BLaER1 (cell line): ENCODE results near the gene FAM50B.
"Not testable (repeated sequence)": the region's sequence is repeated elsewhere in the genome, so short reads cannot be mapped to it uniquely, and the experiment has no call there.

Experiments used
- H3K27ac ChIP-seq: shearing (Covaris generic); formaldehyde crosslinking; 2 replicates; pipeline ENCODE4 v1.8.1; 2022
- H3K27me3 ChIP-seq: shearing (Covaris generic); formaldehyde crosslinking; 2 replicates; pipeline ENCODE4 v1.8.1; 2022
- H3K36me3 ChIP-seq: shearing (Covaris generic); formaldehyde crosslinking; 2 replicates; pipeline ENCODE4 v1.8.1; 2022
- H3K4me1 ChIP-seq: shearing (Covaris generic); formaldehyde crosslinking; 2 replicates; pipeline ENCODE4 v1.8.1; 2022
- H3K4me2 ChIP-seq: shearing (Covaris generic); formaldehyde crosslinking; 2 replicates; pipeline ENCODE4 v1.8.1; 2022
- H3K4me3 ChIP-seq: shearing (Covaris generic); formaldehyde crosslinking; 2 replicates; pipeline ENCODE4 v1.8.1; 2022
- H3K9ac ChIP-seq: shearing (Covaris generic); formaldehyde crosslinking; 2 replicates; pipeline ENCODE4 v1.8.1; 2022
- H3K9me3 ChIP-seq: shearing (Covaris generic); formaldehyde crosslinking; 2 replicates; pipeline ENCODE4 v1.8.1; 2022
- H4K20me1 ChIP-seq: shearing (Covaris generic); formaldehyde crosslinking; 2 replicates; pipeline ENCODE4 v1.8.1; 2022
- Cebpa-rat ChIP-seq: shearing (Covaris generic); IDR thresholded peaks from 2 replicates; pipeline ENCODE4 v1.8.1; 2022

Gene FAM50B

GRCh38 chr6:3859878-3860552 lies 10.8 kb downstream of the FAM50B start:
- H3K4me3 ChIP-seq, result no peak overlapping the region
- H3K4me2 ChIP-seq, result no peak overlapping the region
- H4K20me1 ChIP-seq, result no peaks in the 10 kb centered on the region
- no peak for TF ChIP-seq Cebpa-rat
- H3K36me3 ChIP-seq, result no peaks in the 10 kb centered on the region
- no peaks in the 10 kb centered on the region for H3K9me3 ChIP-seq
- H3K9ac ChIP-seq, result no peak overlapping the region
- no peaks in the 10 kb centered on the region for H3K4me1 ChIP-seq
- no peaks in the 10 kb centered on the region for H3K27me3 ChIP-seq
- H3K27ac ChIP-seq, result no peak overlapping the region

GRCh38 chr6:3861424-3861823 lies 12.3 kb downstream of the FAM50B start:
- Histone ChIP-seq H3K9me3 (no peaks in the 10 kb centered on the region), H3K36me3 (no peaks in the 10 kb centered on the region), H3K27me3 (no peaks in the 10 kb centered on the region), H3K4me1 (no peaks in the 10 kb centered on the region), H3K27ac (no peak overlapping the region), H3K4me3 (no peak overlapping the region), H4K20me1 (no peaks in the 10 kb centered on the region), H3K4me2 (no peak overlapping the region), H3K9ac (no peak overlapping the region)
- TF ChIP-seq Cebpa-rat, result no peak

- H3K4me2 ChIP-seq, result no peak overlapping the region
- H3K27me3 ChIP-seq, result no peaks in the 10 kb centered on the region
- no peak for TF ChIP-seq Cebpa-rat
- no peaks in the 10 kb centered on the region for H3K4me1 ChIP-seq
- H3K27ac ChIP-seq, result no peak overlapping the region
- no peak overlapping the region for H3K4me3 ChIP-seq
- H3K9ac ChIP-seq, result no peak overlapping the region
- no peaks in the 10 kb centered on the region for H3K9me3 ChIP-seq
- no peaks in the 10 kb centered on the region for H4K20me1 ChIP-seq
- no peaks in the 10 kb centered on the region for H3K36me3 ChIP-seq
Measured at GRCh38 chr6:3862038-3862437, 12.9 kb downstream of the FAM50B start.

GRCh38 chr6:3863322-3863721 lies 14.1 kb downstream of the FAM50B start:
- H3K4me1 ChIP-seq, H3K27ac ChIP-seq, H4K20me1 ChIP-seq, H3K27me3 ChIP-seq, H3K9ac ChIP-seq, H3K36me3 ChIP-seq, H3K9me3 ChIP-seq, H3K4me3 ChIP-seq, H3K4me2 ChIP-seq: not testable (repeated sequence)

GRCh38 chr6:3865463-3865862 lies 16.3 kb downstream of the FAM50B start:
- H3K9ac ChIP-seq, result no peak overlapping the region
- H3K4me3 ChIP-seq, result no peak overlapping the region
- TF ChIP-seq Cebpa-rat, result no peak
- H3K27me3 ChIP-seq, result no peaks in the 10 kb centered on the region
- H4K20me1 ChIP-seq, result no peaks in the 10 kb centered on the region
- H3K27ac ChIP-seq, result no peak overlapping the region
- H3K36me3 ChIP-seq, result no peaks in the 10 kb centered on the region
- no peaks in the 10 kb centered on the region for H3K4me1 ChIP-seq
- no peak overlapping the region for H3K4me2 ChIP-seq
- H3K9me3 ChIP-seq, result no peaks in the 10 kb centered on the region

GRCh38 chr6:3867641-3868502 lies 18.7 kb downstream of the FAM50B start:
- Histone ChIP-seq H4K20me1 (no peaks in the 10 kb centered on the region), H3K27me3 (no peaks in the 10 kb centered on the region), H3K4me1 (no peaks in the 10 kb centered on the region), H3K4me2 (no peak overlapping the region), H3K27ac (no peak overlapping the region), H3K9ac (no peak overlapping the region), H3K9me3 (no peaks in the 10 kb centered on the region), H3K36me3 (no peaks in the 10 kb centered on the region), H3K4me3 (no peak overlapping the region)
- TF ChIP-seq Cebpa-rat, result no peak

GRCh38 chr6:3868544-3868943 lies 19.4 kb downstream of the FAM50B start:
- Histone ChIP-seq H3K4me1 (no peaks in the 10 kb centered on the region), H3K9me3 (no peaks in the 10 kb centered on the region), H3K27ac (no peak overlapping the region), H3K9ac (no peak overlapping the region), H3K27me3 (no peaks in the 10 kb centered on the region), H3K4me3 (no peak overlapping the region), H3K4me2 (no peak overlapping the region), H4K20me1 (no peaks in the 10 kb centered on the region), H3K36me3 (no peaks in the 10 kb centered on the region)
- no peak for TF ChIP-seq Cebpa-rat

- Histone ChIP-seq H4K20me1 (no peaks in the 10 kb centered on the region), H3K4me3 (no peak overlapping the region), H3K27me3 (no peaks in the 10 kb centered on the region), H3K9ac (no peak overlapping the region), H3K4me1 (no peaks in the 10 kb centered on the region), H3K4me2 (no peak overlapping the region), H3K36me3 (no peaks in the 10 kb centered on the region), H3K9me3 (no peaks in the 10 kb centered on the region), H3K27ac (no peak overlapping the region)
- TF ChIP-seq Cebpa-rat, result no peak
Measured at GRCh38 chr6:3869284-3869631, 20.1 kb downstream of the FAM50B start.

GRCh38 chr6:3869632-3870527 lies 20.7 kb downstream of the FAM50B start:
- no peaks in the 10 kb centered on the region for H4K20me1 ChIP-seq
- no peaks in the 10 kb centered on the region for H3K4me1 ChIP-seq
- no peak for TF ChIP-seq Cebpa-rat

GRCh38 chr6:3870528-3870925 lies 21.4 kb downstream of the FAM50B start:
- Histone ChIP-seq H3K36me3 (no peaks in the 10 kb centered on the region), H3K9ac (no peak overlapping the region), H3K4me1 (no peaks in the 10 kb centered on the region), H3K27ac (no peak overlapping the region), H4K20me1 (no peaks in the 10 kb centered on the region), H3K27me3 (no peaks in the 10 kb centered on the region), H3K4me2 (no peak overlapping the region), H3K9me3 (no peaks in the 10 kb centered on the region), H3K4me3 (no peak overlapping the region)
- no peak for TF ChIP-seq Cebpa-rat

More at GRCh38 chr6:3869632-3870527, 20.7 kb downstream of the FAM50B start:
- Histone ChIP-seq H3K27ac (no peak overlapping the region), H3K9ac (no peak overlapping the region), H3K4me2 (no peak overlapping the region), H3K9me3 (no peaks in the 10 kb centered on the region), H3K27me3 (no peaks in the 10 kb centered on the region), H3K36me3 (no peaks in the 10 kb centered on the region), H3K4me3 (no peak overlapping the region)
